K562 (cell line): ENCODE data around the gene RBKS. TPM values are rescaled to one million over a fixed set of nuclear protein-coding genes. Genes with fewer than 3 reads are reported as not detected.

Source experiments
- ATAC-seq: fragments of 200-7000 bp; cut with Tn5 transposase; 3 replicates; pipeline ENCODE4 v1.9.1; 2020; ENCODE audit warnings: moderate library complexity
- BruUV-seq: library from RNA; stranded (reverse); fragments of 400-500 nt; replicated peaks from 2 replicates; lab custom pipeline; 2021; lab: Mats Ljungman, UMichigan
- CTCF ChIA-PET: fragments of 300-600 bp; formaldehyde crosslinking; extraction: SDS; loops from one replicate; lab custom pipeline; 2021; ENCODE audit warnings: low intra/inter-chr PET ratio; lab: Yijun Ruan, JAX
- POLR2A ChIA-PET: fragments of 300-600, 350-650 bp; sonication (Branson Sonifier 250); formaldehyde crosslinking; extraction: SDS; loops from one replicate; lab custom pipeline; 2021; ENCODE audit warnings: antibody characterized with exemption, inconsistent platforms; lab: Yijun Ruan, JAX
- DNase-seq, 4 experiments: peaks; one replicate each; pipeline versions ENCODE4 v3.0.0 to v3.0.0-alpha.2; 2011 to 2018; ENCODE audit warnings: low spot score in 3 of 4, mixed read lengths in 3 of 4; ENCODE audit errors: extremely low read depth in 1 of 4
- FAIRE-seq: peaks from 2 replicates; lab custom pipeline; 2011; peaks lifted over from hg19 to GRCh38; lab: Jason Lieb, UNC
- H2AFZ ChIP-seq: 2 replicates; pipeline ENCODE4 v1.6.0; 2011; ENCODE audit warnings: low read depth, low read length, control low read depth, inconsistent platforms
- H3K27ac ChIP-seq: fragments of 200-600 bp; 3 replicates; pipeline ENCODE4 v1.8.0; 2011; ENCODE audit warnings: low read depth, mild to moderate bottlenecking, control low read depth, inconsistent platforms, low read length, moderate library complexity, mixed read lengths; ENCODE audit errors: extremely low read depth
- H3K27me3 ChIP-seq, 2 experiments: fragments of 300-600 bp in 1 of 2; 2 replicates in 1 of 2; 3 replicates in 1 of 2; pipeline versions ENCODE4 v1.6.0 to v1.8.0; 2011; ENCODE audit warnings: inconsistent platforms in 2 of 2, low read length in 2 of 2, mild to moderate bottlenecking in 1 of 2, mixed read lengths in 1 of 2, moderate library complexity in 1 of 2; ENCODE audit not compliant: control insufficient read depth in 2 of 2, insufficient read depth in 2 of 2
- H3K36me3 ChIP-seq: fragments of 300-600 bp; 3 replicates; pipeline ENCODE4 v1.8.0; 2011; ENCODE audit warnings: mild to moderate bottlenecking, low read length, inconsistent platforms; ENCODE audit not compliant: control insufficient read depth, insufficient read depth
- H3K4me1 ChIP-seq, 2 experiments: fragments of 200-600 bp in 1 of 2; replicated peaks in 1 of 2; 2 replicates in 1 of 2; 3 replicates in 1 of 2; pipeline versions ENCODE4 v1.5.1 to v1.8.0; 2011; ENCODE audit warnings: inconsistent platforms in 2 of 2, low read length in 2 of 2, mild to moderate bottlenecking in 1 of 2, mixed read lengths in 1 of 2, moderate library complexity in 1 of 2; ENCODE audit not compliant: control insufficient read depth in 2 of 2, insufficient read depth in 2 of 2
- H3K4me2 ChIP-seq: 2 replicates; pipeline ENCODE4 v1.6.1; 2011; ENCODE audit warnings: low read length, control low read depth, inconsistent platforms, mixed read lengths; ENCODE audit not compliant: insufficient read depth
- H3K4me3 ChIP-seq: fragments of 200-600 bp; sonication (generic), shearing (Covaris generic); 2 replicates; pipeline ENCODE4 v1.5.1; 2016; ENCODE audit warnings: control low read depth, inconsistent platforms
- H3K79me2 ChIP-seq: fragments of 200-600 bp; 3 replicates; pipeline ENCODE4 v1.8.0; 2011; ENCODE audit warnings: low read length, inconsistent platforms; ENCODE audit not compliant: control insufficient read depth, insufficient read depth
- H3K9ac ChIP-seq, 2 experiments: 2 replicates each; pipeline versions ENCODE4 v1.6.0 to v1.6.1; 2011; ENCODE audit warnings: low read depth in 2 of 2, low read length in 2 of 2, control low read depth in 1 of 2, inconsistent platforms in 1 of 2, mild to moderate bottlenecking in 1 of 2, mixed read lengths in 1 of 2; ENCODE audit not compliant: insufficient read depth in 1 of 2
- H3K9me1 ChIP-seq: one replicate; pipeline ENCODE4 v1.6.0; 2011; ENCODE audit warnings: inconsistent platforms, mild to moderate bottlenecking, low read length, moderate library complexity; ENCODE audit not compliant: control insufficient read depth, insufficient read depth
- H3K9me3 ChIP-seq: replicated peaks from 2 replicates; pipeline ENCODE4 v1.5.1; 2011; ENCODE audit warnings: low read depth, low read length, inconsistent platforms; ENCODE audit not compliant: control insufficient read depth, insufficient read depth
- H4K20me1 ChIP-seq: replicated peaks from 2 replicates; pipeline ENCODE4 v1.6.1; 2011; ENCODE audit warnings: low read length, inconsistent platforms, mixed read lengths; ENCODE audit not compliant: control insufficient read depth, insufficient read depth
- AFF1 ChIP-seq, 2 experiments: fragments of 450-650 bp; IDR thresholded peaks; 2 replicates each; pipeline ENCODE4 v1.6.1; 2018; ENCODE audit warnings: mild to moderate bottlenecking in 2 of 2, low read depth in 1 of 2; ENCODE audit not compliant: partially characterized antibody in 2 of 2
- GATA2 ChIP-seq: sonication (generic); formaldehyde crosslinking; IDR thresholded peaks from 2 replicates; pipeline ENCODE4 v1.4.0; 2020; ENCODE audit warnings: mild to moderate bottlenecking, missing genetic modification reagents
- HEY1 ChIP-seq: fragments of 250-450 bp; sonication (Bioruptor Pico); IDR thresholded peaks from 2 replicates; pipeline ENCODE4 v1.5.0; 2020; ENCODE audit warnings: mild to moderate bottlenecking, moderate library complexity, borderline replicate concordance
- HNRNPK ChIP-seq: fragments of 200-400 bp; formaldehyde crosslinking; IDR thresholded peaks from one replicate; pipeline ENCODE4 v1.6.1; 2018; ENCODE audit warnings: mild to moderate bottlenecking, low read depth, low read length; ENCODE audit not compliant: poor library complexity, severe bottlenecking
- IFI16 ChIP-seq: fragments of 250-450 bp; sonication (Bioruptor Pico); IDR thresholded peaks from 2 replicates; pipeline ENCODE4 v2.1.2; 2022; ENCODE audit warnings: mild to moderate bottlenecking, inconsistent platforms
- KDM2B ChIP-seq: fragments of 250-450 bp; sonication (Bioruptor Pico); IDR thresholded peaks from 2 replicates; pipeline ENCODE4 v1.8.0; 2021; ENCODE audit warnings: mild to moderate bottlenecking, moderate library complexity
- MTA2 ChIP-seq: fragments of 450-650 bp; IDR thresholded peaks from 2 replicates; pipeline ENCODE4 v1.6.1; 2016; ENCODE audit warnings: low read depth
- NFATC3 ChIP-seq: fragments of 450-650 bp; IDR thresholded peaks from 2 replicates; pipeline ENCODE4 v1.6.1; 2017; ENCODE audit warnings: mild to moderate bottlenecking
- PURB ChIP-seq: sonication (generic); formaldehyde crosslinking; IDR thresholded peaks from 2 replicates; pipeline ENCODE4 v1.9.0; 2021; ENCODE audit warnings: low read depth, mild to moderate bottlenecking, missing genetic modification reagents
- SMAD1 ChIP-seq: fragments of 150-350 bp; IDR thresholded peaks from 2 replicates; pipeline ENCODE4 v1.6.1; 2014; ENCODE audit warnings: low read length, low read depth; ENCODE audit not compliant: partially characterized antibody
- SMAD3 ChIP-seq: fragments of 450-650 bp; formaldehyde crosslinking; conservative IDR thresholded peaks from 2 replicates; pipeline ENCODE4 v1.4.0; 2020; ENCODE audit warnings: mild to moderate bottlenecking
- TCF7L2 ChIP-seq: fragments of 150-350 bp; IDR thresholded peaks from 2 replicates; pipeline ENCODE4 v1.6.1; 2016; ENCODE audit warnings: low read depth, mild to moderate bottlenecking, low read length, moderate library complexity
- WGBS: fragments of 100-300 bp; shearing (Covaris generic); methylation state at CpG from one replicate; pipeline ENCODE4 v1.1.6; 2016; ENCODE audit warnings: low coverage, mixed read lengths; ENCODE audit not compliant: insufficient coverage; ENCODE audit errors: missing lambda C conversion rate; 5-methylcytosine and 5-hydroxymethylcytosine counted together
- in situ Hi-C: fragments of 300-500 bp; cut with MboI; formaldehyde crosslinking; loops from 4 replicates; pipeline ENCODE4 v1.15.0; 2018; ENCODE audit warnings: inconsistent platforms, mixed read lengths
- intact Hi-C: fragments of 100-400 bp; cut with micrococcal nuclease; formaldehyde crosslinking; loops from 2 replicates; pipeline ENCODE4 v1.14.2; 2022
- polyA plus RNA-seq, 8 experiments: library from polyadenylated mRNA; depleted of rRNA in 4 of 8; stranded (reverse) in 5 of 8; unstranded in 3 of 8; fragments of >200 nt; fragmentation: Nextera tagmentation in 2 of 8; fragmentation: Illumina TruSeq in 1 of 8; extraction: Ambion mirVana in 2 of 8; extraction: Trizol in 1 of 8; gene quantifications; 2 replicates each; pipeline versions ENCODE4 v1.2.1 to v1.2.3, GENCODE V29; 2011 to 2014; ENCODE audit warnings: inconsistent platforms in 1 of 8, missing spikeins in 1 of 8
- total RNA-seq, 7 experiments: library from RNA; depleted of rRNA in 6 of 7; stranded (reverse); fragments of >200 nt in 6 of 7; fragmentation: Illumina TruSeq in 2 of 7; extraction: Trizol in 2 of 7; gene quantifications; 2 replicates each; pipeline versions ENCODE4 v1.2.1 to v1.2.3, GENCODE V29; 2011 to 2021; ENCODE audit warnings: low replicate concordance in 1 of 7
- TF ChIP-seq, protein P1 (sequence below): fragments of 250-450 bp; sonication (Bioruptor Pico); IDR thresholded peaks from 2 replicates; pipeline ENCODE4 v1.8.0; 2021; ENCODE audit warnings: borderline replicate concordance, mild to moderate bottlenecking, moderate library complexity; ENCODE audit not compliant: poor library complexity, severe bottlenecking
- TF ChIP-seq, protein P2 (sequence below): sonication (generic); formaldehyde crosslinking; IDR thresholded peaks from 2 replicates; pipeline ENCODE4 v1.8.1; 2023; ENCODE audit warnings: mild to moderate bottlenecking, missing genetic modification reagents

The RBKS gene
- total and polyA plus RNA-seq, 9 of the 15 experiments (the other 6 are each of a cell fraction or from before 2014, with no cell fraction given) = 0.06 to 0.39 (median 0.19) TPM

- CTCF ChIA-PET = interaction anchor here (0.6 kb wide), 1 partner anchor 343 kb away, joined by 7 read pairs; no protein-coding TSS in a partner anchor
- intact Hi-C loops = no loop called here
- H3K4me1 ChIP-seq = no peaks in the 10 kb centered on the region; a peak in 1 of 5 replicates
Observed at GRCh38 chr2:27742571-27742970, 147.6 kb downstream of the RBKS start.

More at GRCh38 chr2:27742571-27742970, 147.6 kb downstream of the RBKS start:
- Histone ChIP-seq H3K4me2 (no peak overlapping the region), H3K9me3 (no peaks in the 10 kb centered on the region), H3K79me2 (no peaks in the 10 kb centered on the region), H3K4me3 (no peak overlapping the region), H3K9ac (no peak overlapping the region), H3K27ac (no peak overlapping the region), H2AFZ (no peak overlapping the region), H3K36me3 (no peaks in the 10 kb centered on the region), H4K20me1 (no peaks in the 10 kb centered on the region)
- no peak for DNase-seq
- no peak for ATAC-seq
- in situ Hi-C loops = no loop called here
- TF ChIP-seq GATA2 (CRISPR knock-in tag) = no peak
- TF ChIP-seq KDM2B (CRISPR knock-in tag) = no peak
- TF ChIP-seq AFF1 (IDR thresholded peaks at IDR 0.05; ENCODE audit: low read depth in 1 of 2, partially characterized antibody in 2 of 2) = no peak
- no peak for TF ChIP-seq SMAD1
- TF ChIP-seq HEY1 (CRISPR knock-in tag) = no peak
- TF ChIP-seq, protein P1, sequence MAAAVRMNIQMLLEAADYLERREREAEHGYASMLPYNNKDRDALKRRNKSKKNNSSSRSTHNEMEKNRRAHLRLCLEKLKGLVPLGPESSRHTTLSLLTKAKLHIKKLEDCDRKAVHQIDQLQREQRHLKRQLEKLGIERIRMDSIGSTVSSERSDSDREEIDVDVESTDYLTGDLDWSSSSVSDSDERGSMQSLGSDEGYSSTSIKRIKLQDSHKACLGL (CRISPR knock-in tag) = no peak
- TF ChIP-seq SMAD3 (CRISPR knock-in tag) = no peak
- no peak for TF ChIP-seq IFI16 (CRISPR knock-in tag)
- no peak for TF ChIP-seq PURB (CRISPR knock-in tag)
- TF ChIP-seq, protein P2, sequence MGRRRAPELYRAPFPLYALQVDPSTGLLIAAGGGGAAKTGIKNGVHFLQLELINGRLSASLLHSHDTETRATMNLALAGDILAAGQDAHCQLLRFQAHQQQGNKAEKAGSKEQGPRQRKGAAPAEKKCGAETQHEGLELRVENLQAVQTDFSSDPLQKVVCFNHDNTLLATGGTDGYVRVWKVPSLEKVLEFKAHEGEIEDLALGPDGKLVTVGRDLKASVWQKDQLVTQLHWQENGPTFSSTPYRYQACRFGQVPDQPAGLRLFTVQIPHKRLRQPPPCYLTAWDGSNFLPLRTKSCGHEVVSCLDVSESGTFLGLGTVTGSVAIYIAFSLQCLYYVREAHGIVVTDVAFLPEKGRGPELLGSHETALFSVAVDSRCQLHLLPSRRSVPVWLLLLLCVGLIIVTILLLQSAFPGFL (CRISPR knock-in tag) = no peak
- no peak for TF ChIP-seq MTA2
- no peak for TF ChIP-seq TCF7L2
- no peak for TF ChIP-seq HNRNPK
- no peak for TF ChIP-seq NFATC3
- TF ChIP-seq, all 486 proteins: peak for 0
- POLR2A ChIA-PET = interaction anchor here (0.8 to 1.4 kb wide), 3 partner anchors 9 to 95 kb away, joined by 3 read pairs; no protein-coding TSS in a partner anchor
- FAIRE-seq = no peak
- no TSS peak for BruUV-seq
- 38% methylated on average over 6 of the region's 9 CpGs for WGBS
- Histone ChIP-seq H3K9me1 (no peaks in the 10 kb centered on the region), H3K27me3 (peaks cover 5 to 11% of the 10 kb centered on the region in 2 experiments; a peak in 3 of 5 replicates)
